Mucosa of descending colon (tissue), 3 donors: Measurements from ENCODE around the gene ZNF789. TPM values are rescaled to one million over a fixed set of nuclear protein-coding genes. Genes with fewer than 3 reads are reported as not detected.
"Not testable (repeated sequence)": the region's sequence is repeated elsewhere in the genome, so short reads cannot be mapped to it uniquely, and the experiment has no call there.

Experiments
- ATAC-seq: fragments of 200-7000 bp; cut with Tn5 transposase; one replicate; pipeline ENCODE4 v1.9.1; 2020; ENCODE audit warnings: mild to moderate bottlenecking, moderate library complexity
- DNase-seq, 3 donors: peaks; one replicate each; pipeline ENCODE4 v3.0.0-alpha.2; 2020
- H3K36me3 ChIP-seq: fragments of 200-600 bp; one replicate; pipeline ENCODE4 v1.8.0; 2021; ENCODE audit warnings: low read depth, mild to moderate bottlenecking
- H3K4me1 ChIP-seq: fragments of 200-600 bp; one replicate; pipeline ENCODE4 v1.8.0; 2021; ENCODE audit warnings: low read depth, mild to moderate bottlenecking
- H3K4me3 ChIP-seq: fragments of 200-600 bp; one replicate; pipeline ENCODE4 v1.8.0; 2021; ENCODE audit warnings: mild to moderate bottlenecking
- H3K9me3 ChIP-seq: fragments of 200-600 bp; one replicate; pipeline ENCODE4 v1.8.0; 2021; ENCODE audit warnings: mild to moderate bottlenecking
- intact Hi-C, 2 donors: fragments of 100-400 bp; cut with DNase I in 1 of 2; cut with micrococcal nuclease in 1 of 2; formaldehyde crosslinking; loops; one replicate each; pipeline versions ENCODE4 v1.11.0 to v1.11.1; 2022; cut with DNase I, micrococcal nuclease
- long read RNA-seq, 2 donors: library from polyadenylated mRNA; unstranded; transcript quantifications; one replicate each; pipeline ENCODE4 v2.0.0, GENCODE V29; 2019 to 2021
- total RNA-seq, 3 donors: library from RNA; stranded (reverse); fragmentation: NEBNext Ultra II Directional in 2 of 3; extraction: Animal tissue kit (Norgen Biotek cat#: 25700) in 2 of 3; gene quantifications; one replicate each; pipeline versions ENCODE4 v1.2.1 to v1.2.4, GENCODE V29; 2021 to 2023
- TF ChIP-seq, protein P1 (sequence below): fragments of 200-600 bp; IDR thresholded peaks from one replicate; pipeline ENCODE4 v1.8.0; 2022; ENCODE audit warnings: antibody characterized with exemption, mild to moderate bottlenecking
- donor health status: DM: no; HTN: no; CAD: no; lungs with moderate emphysema.
- donor health status: DM: no; HTN: no; CAD: no.
- donor health status: DM: no; HTN: yes; CAD: no.

ZNF789 gene
- total RNA-seq = 10 to 100 TPM; 12.3 to 25.4 (median 23.4) TPM
- long read RNA-seq, donor 1, partial matches to known transcripts = 0 of 13 reads
- long read RNA-seq, donor 1, other reads (novel, unspliced or antisense) = 13 of 13 reads
- long read RNA-seq, donor 2, partial matches to known transcripts = 0 of 10 reads
- long read RNA-seq, donor 2, other reads (novel, unspliced or antisense) = 6 of 10 reads

DNA sequence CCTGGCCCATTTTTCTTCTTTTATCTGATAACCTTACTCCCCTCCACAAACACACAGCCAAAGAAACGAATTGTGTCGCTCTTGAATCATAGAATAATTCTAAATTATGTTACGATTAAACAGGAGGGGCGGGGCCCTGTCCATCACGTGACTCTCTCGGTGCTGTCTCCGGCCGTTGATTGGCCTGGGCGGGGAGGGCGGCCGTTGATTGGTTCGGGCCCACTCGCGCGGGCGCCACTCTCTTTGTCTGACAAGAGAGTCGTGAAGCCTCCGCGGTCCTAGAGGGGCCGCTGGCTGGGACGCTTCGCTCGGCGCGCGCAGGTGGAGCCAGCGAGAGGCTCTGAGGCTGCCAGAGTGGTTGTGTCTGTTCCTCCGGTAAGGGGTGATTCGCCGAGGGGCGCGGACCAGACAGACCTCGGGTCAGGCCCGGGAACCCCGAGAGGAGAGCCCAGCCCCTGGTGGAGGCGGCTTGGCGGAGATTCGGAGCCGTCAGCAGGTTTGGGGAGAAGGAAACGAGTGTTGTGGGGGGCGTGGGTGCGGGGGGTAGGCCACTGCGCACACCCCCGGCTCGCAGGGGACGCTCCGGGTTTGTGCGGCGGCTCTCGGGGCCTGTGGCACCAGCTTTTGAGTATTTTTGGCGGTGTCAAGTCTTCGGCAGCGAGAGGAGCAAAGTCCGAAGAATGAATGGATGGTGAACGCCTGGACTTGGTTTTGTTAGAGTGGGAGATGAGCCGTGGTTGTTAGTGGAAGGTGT, at the start of gene ZNF789:
Gene ZNF789, plus strand, starts transcription at position 330 of the 754 bp plus-strand sequence. CDS start 3,567 bp downstream, outside the sequence.
- H3K36me3 ChIP-seq = no peaks in the 10 kb centered on the region
- DNase-seq (peak; percentile 98 to 99 (median 99)), ATAC-seq (peak; percentile 96)
- peaks cover 12% of the 10 kb centered on the region for H3K4me1 ChIP-seq
- no peaks in the 10 kb centered on the region for H3K9me3 ChIP-seq
- intact Hi-C loops = no loop called here
- peak within 1 kb of the TSS; percentile 50 for H3K4me3 ChIP-seq
- TF ChIP-seq, protein P1, sequence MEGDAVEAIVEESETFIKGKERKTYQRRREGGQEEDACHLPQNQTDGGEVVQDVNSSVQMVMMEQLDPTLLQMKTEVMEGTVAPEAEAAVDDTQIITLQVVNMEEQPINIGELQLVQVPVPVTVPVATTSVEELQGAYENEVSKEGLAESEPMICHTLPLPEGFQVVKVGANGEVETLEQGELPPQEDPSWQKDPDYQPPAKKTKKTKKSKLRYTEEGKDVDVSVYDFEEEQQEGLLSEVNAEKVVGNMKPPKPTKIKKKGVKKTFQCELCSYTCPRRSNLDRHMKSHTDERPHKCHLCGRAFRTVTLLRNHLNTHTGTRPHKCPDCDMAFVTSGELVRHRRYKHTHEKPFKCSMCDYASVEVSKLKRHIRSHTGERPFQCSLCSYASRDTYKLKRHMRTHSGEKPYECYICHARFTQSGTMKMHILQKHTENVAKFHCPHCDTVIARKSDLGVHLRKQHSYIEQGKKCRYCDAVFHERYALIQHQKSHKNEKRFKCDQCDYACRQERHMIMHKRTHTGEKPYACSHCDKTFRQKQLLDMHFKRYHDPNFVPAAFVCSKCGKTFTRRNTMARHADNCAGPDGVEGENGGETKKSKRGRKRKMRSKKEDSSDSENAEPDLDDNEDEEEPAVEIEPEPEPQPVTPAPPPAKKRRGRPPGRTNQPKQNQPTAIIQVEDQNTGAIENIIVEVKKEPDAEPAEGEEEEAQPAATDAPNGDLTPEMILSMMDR = no peak

DNA sequence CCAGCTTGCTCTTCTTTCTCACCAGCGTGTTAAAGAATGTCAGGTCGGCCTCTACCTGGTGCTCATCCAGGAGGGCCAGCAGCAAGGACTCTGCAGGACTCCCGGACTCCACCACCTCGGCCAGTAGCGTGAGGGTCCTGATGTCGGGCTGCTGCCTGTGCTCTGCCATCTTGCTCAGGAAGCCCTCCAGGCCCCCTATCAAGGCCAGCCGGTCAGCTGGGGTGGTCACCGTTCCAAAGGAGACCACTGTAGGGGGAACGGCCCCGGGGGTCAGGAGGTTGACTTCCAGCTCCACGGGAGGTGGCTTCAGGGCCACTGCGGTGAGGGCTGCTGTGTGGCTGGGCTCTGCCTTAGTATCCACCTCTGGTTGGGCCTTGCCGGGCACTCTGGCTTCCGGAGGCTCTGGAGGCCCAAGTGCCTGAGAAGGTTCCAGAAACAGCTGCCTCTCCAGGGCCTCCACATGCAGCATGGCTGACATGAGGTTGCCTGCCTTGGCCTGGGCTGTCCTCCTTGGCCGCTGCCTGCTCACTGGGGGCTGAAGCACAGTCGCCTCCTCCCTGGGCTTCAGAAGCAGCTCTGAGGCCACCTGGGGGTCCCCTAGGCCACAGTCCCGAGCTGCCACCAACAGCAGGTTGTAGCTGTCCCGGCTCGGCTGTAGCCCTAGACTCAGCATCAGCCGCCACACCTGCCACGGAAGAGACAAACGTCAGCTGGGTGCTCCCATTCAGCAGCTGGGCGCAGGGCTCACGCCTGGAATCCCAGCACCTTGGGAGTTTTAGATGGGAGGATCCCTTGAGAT, 47.6 kb upstream of the ZNF789 start:
- ATAC-seq (no peak), DNase-seq (no peak)
- TF ChIP-seq, protein P1 = no peak
- intact Hi-C loops = no loop called here
- Histone ChIP-seq H3K4me3 (no peak overlapping the region), H3K4me1 (peaks cover 4% of the 10 kb centered on the region), H3K36me3 (no peaks in the 10 kb centered on the region), H3K9me3 (no peaks in the 10 kb centered on the region)

DNA sequence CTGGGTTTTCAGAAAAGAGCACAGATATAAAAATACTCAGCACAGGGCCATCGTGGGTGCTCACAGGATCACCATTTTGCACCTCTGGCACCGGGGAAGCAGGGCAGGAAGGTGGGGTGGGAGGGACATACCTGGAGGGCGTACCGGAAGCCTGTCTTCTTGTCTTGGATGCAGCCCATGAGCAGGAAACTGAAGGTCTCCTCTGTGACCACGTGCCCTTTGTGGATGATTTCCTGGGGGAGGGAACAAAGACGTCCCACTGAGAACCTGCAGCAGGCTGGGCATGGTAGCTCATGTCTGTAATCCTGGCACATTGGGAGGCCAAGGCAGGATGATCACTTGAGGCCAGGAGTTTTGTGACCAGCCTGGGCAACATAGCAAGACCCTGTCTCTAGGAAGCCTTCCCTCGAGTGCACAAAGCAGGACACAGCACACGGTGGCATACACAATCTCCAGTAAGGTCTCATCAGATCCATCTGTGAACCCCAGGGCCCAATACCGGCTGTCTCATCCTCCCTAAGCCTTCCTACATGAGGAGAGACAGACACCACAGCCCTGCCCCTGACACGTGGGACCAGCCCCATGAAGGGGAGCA, 43.6 kb upstream of the ZNF789 start:
- intact Hi-C loops = no loop called here
- H3K36me3 ChIP-seq = no peaks in the 10 kb centered on the region
- ATAC-seq = no peak

DNA sequence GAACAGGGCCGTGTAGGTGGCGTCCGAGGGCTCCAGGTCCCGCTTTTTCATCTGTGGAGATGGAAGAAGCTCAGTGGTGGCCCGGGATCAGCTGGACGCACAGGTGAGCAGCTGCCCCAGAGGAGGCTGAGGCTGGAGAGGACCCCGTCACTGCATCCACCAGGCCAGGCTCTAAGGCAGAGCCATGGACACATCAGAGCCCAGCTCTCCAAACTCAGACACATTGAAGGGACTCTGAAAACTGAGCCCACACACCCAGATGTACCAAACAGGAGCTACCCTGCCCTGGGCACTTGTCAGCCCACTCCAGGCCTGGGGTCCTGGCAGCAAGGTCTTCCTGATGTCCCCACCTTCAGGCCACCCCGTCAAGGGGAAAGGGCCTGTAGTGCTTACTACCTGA, 42.9 kb upstream of the ZNF789 start:
- TF ChIP-seq, protein P1 = no peak
- intact Hi-C loops = no loop called here
- Histone ChIP-seq H3K36me3 (no peaks in the 10 kb centered on the region), H3K4me3 (no peak overlapping the region), H3K4me1 (no peaks in the 10 kb centered on the region), H3K9me3 (no peaks in the 10 kb centered on the region)
- DNase-seq = no peak
- no peak for ATAC-seq

More for the DNA sequence above, 43.6 kb upstream of the ZNF789 start:
- TF ChIP-seq, protein P1 = no peak
- no peaks in the 10 kb centered on the region for H3K4me1 ChIP-seq
- DNase-seq = no peak
- H3K4me3 ChIP-seq = no peak overlapping the region
- no peaks in the 10 kb centered on the region for H3K9me3 ChIP-seq

DNA sequence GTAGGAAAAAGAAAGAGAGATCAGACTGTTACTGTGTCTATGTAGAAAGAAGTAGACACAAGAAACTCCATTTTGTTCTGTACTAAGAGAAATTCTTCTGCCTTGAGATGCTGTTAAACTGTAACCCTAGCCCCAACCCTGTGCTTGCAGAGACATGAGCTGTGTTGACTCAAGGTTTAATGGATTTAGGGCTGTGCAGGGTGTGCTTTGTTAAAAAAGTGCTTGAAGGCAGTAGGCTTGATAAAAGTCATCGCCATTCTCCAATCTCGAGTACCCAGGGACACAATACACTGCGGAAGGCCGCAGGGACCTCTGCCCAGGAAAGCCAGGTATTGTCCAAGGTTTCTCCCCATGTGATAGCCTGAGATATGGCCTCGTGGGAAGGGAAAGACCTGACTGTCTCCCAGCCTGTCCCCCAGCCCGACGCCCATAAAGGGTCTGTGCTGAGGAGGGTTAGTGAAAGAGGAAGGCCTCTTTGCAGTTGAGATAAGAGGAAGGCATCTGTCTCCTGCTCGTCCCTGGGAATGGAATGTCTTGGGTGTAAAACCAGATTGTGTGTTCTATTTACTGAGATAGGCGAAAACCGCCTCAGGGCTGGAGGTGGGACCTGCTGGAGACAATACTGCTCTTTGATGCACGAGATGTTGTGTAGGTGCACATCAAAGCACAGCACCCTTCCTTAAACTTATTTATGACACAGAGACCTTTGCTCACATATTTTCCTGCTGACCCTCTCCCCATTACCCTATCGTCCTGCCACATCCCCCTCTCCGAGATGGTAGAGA, 40.7 kb upstream of the ZNF789 start:
- intact Hi-C loops, H3K9me3 ChIP-seq, ATAC-seq, H3K36me3 ChIP-seq, H3K4me1 ChIP-seq, H3K4me3 ChIP-seq: not testable (repeated sequence)
- DNase-seq = peak in 1 of 3 donors; percentile 18
